A549 (cell line): ENCODE measurements around the gene NEK9. TPM values are rescaled to one million over a fixed set of nuclear protein-coding genes. Genes with fewer than 3 reads are reported as not detected.

Experiments
- ATAC-seq, 2 experiments: fragments of 200-7000 bp in 1 of 2; fragments of >200 bp in 1 of 2; cut with Nextera tagmentation in 1 of 2; cut with Tn5 transposase in 1 of 2; 3 replicates each; pipeline versions ENCODE4 v1.8.0 to v1.9.1; 2018 to 2020; ENCODE audit warnings: mild to moderate bottlenecking in 1 of 2, moderate library complexity in 1 of 2
- CTCF ChIA-PET: fragments of 300-600 bp; sonication (Branson Sonifier 250); formaldehyde crosslinking; extraction: SDS; loops from one replicate; lab custom pipeline; 2021; ENCODE audit warnings: antibody characterized with exemption, inconsistent platforms; lab: Yijun Ruan, JAX
- POLR2A ChIA-PET: fragments of 350-600 bp; formaldehyde crosslinking; extraction: SDS; loops from one replicate; lab custom pipeline; 2021; ENCODE audit warnings: antibody characterized with exemption, inconsistent platforms; lab: Yijun Ruan, JAX
- DNase-seq, 2 experiments: peaks; one replicate each; pipeline versions ENCODE4 v3.0.0 to v3.0.0-alpha.2; 2011 to 2016; ENCODE audit warnings: low read depth in 1 of 2, low spot score in 1 of 2
- FAIRE-seq: peaks from 2 replicates; lab custom pipeline; 2011; peaks lifted over from hg19 to GRCh38; lab: Jason Lieb, UNC
- H3K27ac ChIP-seq, 2 experiments: fragments of >200 bp; sonication (Bioruptor Twin); formaldehyde crosslinking; 3 replicates each; pipeline ENCODE4 v1.5.1; 2016 to 2017
- H3K4me1 ChIP-seq: fragments of >200 bp; sonication (Bioruptor Twin); formaldehyde crosslinking; 3 replicates; pipeline ENCODE4 v1.6.1; 2016
- H3K4me2 ChIP-seq: fragments of >200 bp; sonication (Bioruptor Twin); formaldehyde crosslinking; 3 replicates; pipeline ENCODE4 v1.6.1; 2016
- H3K4me3 ChIP-seq: fragments of >200 bp; sonication (Bioruptor Twin); formaldehyde crosslinking; 3 replicates; pipeline ENCODE4 v1.5.1; 2016
- H3K9me3 ChIP-seq: fragments of >200 bp; sonication (Bioruptor Twin); formaldehyde crosslinking; 3 replicates; pipeline ENCODE4 v1.6.1; 2016
- CBX2 ChIP-seq: fragments of 200-600 bp; sonication (generic); IDR thresholded peaks from 2 replicates; pipeline ENCODE4 v1.6.1; 2016; ENCODE audit warnings: low read depth, mild to moderate bottlenecking, borderline replicate concordance
- CBX8 ChIP-seq: fragments of 200-600 bp; sonication (generic); IDR thresholded peaks from 2 replicates; pipeline ENCODE4 v1.6.1; 2016
- CEBPB ChIP-seq, 2 experiments: fragments of >200 bp in 1 of 2; sonication (Bioruptor Twin) in 1 of 2; formaldehyde crosslinking in 1 of 2; IDR thresholded peaks; 2 replicates each; pipeline ENCODE4 v1.6.1; 2012 to 2016
- CHD2 ChIP-seq: fragments of 150-350 bp; IDR thresholded peaks from 2 replicates; pipeline ENCODE4 v1.6.1; 2014; ENCODE audit warnings: low read length; ENCODE audit not compliant: partially characterized antibody
- EP300 ChIP-seq, 2 experiments: fragments of >200 bp; sonication (Bioruptor Twin); formaldehyde crosslinking; IDR thresholded peaks; 2 replicates in 1 of 2; 3 replicates in 1 of 2; pipeline ENCODE4 v1.6.1; 2016 to 2017
- ESRRA ChIP-seq: fragments of 150-350 bp; IDR thresholded peaks from 2 replicates; pipeline ENCODE4 v1.6.1; 2014; ENCODE audit warnings: mild to moderate bottlenecking, low read length, borderline replicate concordance
- FOSB ChIP-seq: fragments of 250-450 bp; sonication (Bioruptor Pico); IDR thresholded peaks from 2 replicates; pipeline ENCODE4 v1.5.0; 2020; ENCODE audit warnings: mild to moderate bottlenecking, moderate library complexity
- FOSL2 ChIP-seq, 2 experiments: fragments of 450-650 bp in 1 of 2; fragments of >200 bp in 1 of 2; sonication (Bioruptor Twin) in 1 of 2; formaldehyde crosslinking; IDR thresholded peaks; 2 replicates each; pipeline versions ENCODE4 v1.5.0 to v1.6.1; 2016 to 2020; ENCODE audit warnings: mild to moderate bottlenecking in 1 of 2, moderate library complexity in 1 of 2
- GATA3 ChIP-seq: IDR thresholded peaks from 2 replicates; pipeline ENCODE4 v1.6.1; 2012; ENCODE audit warnings: borderline replicate concordance
- HOXB5 ChIP-seq: fragments of 250-450 bp; sonication (Bioruptor Pico); IDR thresholded peaks from 2 replicates; pipeline ENCODE4 v1.5.0; 2020; ENCODE audit warnings: mild to moderate bottlenecking, moderate library complexity
- MAZ ChIP-seq: fragments of 150-350 bp; IDR thresholded peaks from 2 replicates; pipeline ENCODE4 v1.6.1; 2014; ENCODE audit warnings: antibody characterized with exemption, low read depth, low read length, borderline replicate concordance
- MYC ChIP-seq: IDR thresholded peaks from 2 replicates; pipeline ENCODE4 v1.6.1; 2012; ENCODE audit warnings: mild to moderate bottlenecking, inconsistent platforms, low read length, improper control_type of control experiment, borderline replicate concordance
- NFE2L2 ChIP-seq: fragments of 150-350 bp; conservative IDR thresholded peaks from 2 replicates; pipeline ENCODE4 v1.6.1; 2014; ENCODE audit warnings: low read length
- NPAS2 ChIP-seq: fragments of 250-450 bp; sonication (Bioruptor Pico); IDR thresholded peaks from 2 replicates; pipeline ENCODE4 v1.8.0; 2022; ENCODE audit warnings: mild to moderate bottlenecking, moderate library complexity, borderline replicate concordance
- NR3C1 ChIP-seq: fragments of >200 bp; sonication (Bioruptor Twin); formaldehyde crosslinking; IDR thresholded peaks from 3 replicates; pipeline ENCODE4 v1.6.1; 2017
- PBX3 ChIP-seq: IDR thresholded peaks from 2 replicates; pipeline ENCODE4 v1.6.1; 2012
- PHF8 ChIP-seq: fragments of 200-600 bp; sonication (generic); IDR thresholded peaks from 2 replicates; pipeline ENCODE4 v1.6.1; 2016; ENCODE audit warnings: low read depth, mild to moderate bottlenecking, antibody characterized with exemption, moderate library complexity, borderline replicate concordance
- POLR2AphosphoS2 ChIP-seq: conservative IDR thresholded peaks from 2 replicates; pipeline ENCODE4 v1.6.1; 2012; ENCODE audit warnings: low read length, improper control_type of control experiment, inconsistent platforms
- RCOR1 ChIP-seq: fragments of 150-350 bp; IDR thresholded peaks from 2 replicates; pipeline ENCODE4 v1.6.1; 2014; ENCODE audit warnings: antibody characterized with exemption, low read length, low read depth
- REST ChIP-seq: fragments of 200-600 bp; sonication (generic); IDR thresholded peaks from 2 replicates; pipeline ENCODE4 v1.6.1; 2016; ENCODE audit warnings: antibody characterized with exemption, mild to moderate bottlenecking, moderate library complexity
- TFCP2L1 ChIP-seq: fragments of 250-450 bp; sonication (Bioruptor Pico); IDR thresholded peaks from 2 replicates; pipeline ENCODE4 v1.5.0; 2021; ENCODE audit warnings: mild to moderate bottlenecking
- TP53 ChIP-seq: fragments of 250-450 bp; sonication (Bioruptor Pico); IDR thresholded peaks from 2 replicates; pipeline ENCODE4 v1.5.0; 2021; ENCODE audit warnings: mild to moderate bottlenecking, moderate library complexity
- USF2 ChIP-seq: fragments of 450-650 bp; IDR thresholded peaks from 2 replicates; pipeline ENCODE4 v1.6.1; 2014; ENCODE audit warnings: antibody characterized with exemption
- WGBS: methylation state at CpG from one replicate; pipeline ENCODE4 v1.1.6; 2017; ENCODE audit errors: missing lambda C conversion rate; 5-methylcytosine and 5-hydroxymethylcytosine counted together
- polyA plus RNA-seq, 4 experiments: library from polyadenylated mRNA; depleted of rRNA in 3 of 4; stranded (reverse); fragments of >200 nt; fragmentation: RNase III in 1 of 4; extraction: RNeasy Plus Mini Kit Qiagen cat#74134 plus additional on column Dnase treatment in 1 of 4; gene quantifications; 2 replicates in 3 of 4; 3 replicates in 1 of 4; pipeline ENCODE4 v1.2.3, GENCODE V29; 2011 to 2017
- TF ChIP-seq, protein P1 (sequence below): fragments of >200 bp; sonication (Bioruptor Twin); formaldehyde crosslinking; IDR thresholded peaks from 3 replicates; pipeline ENCODE4 v1.5.1; 2016
- TF ChIP-seq, protein P2 (sequence below): fragments of 150-350 bp; IDR thresholded peaks from 2 replicates; pipeline ENCODE4 v1.6.1; 2014; ENCODE audit warnings: low read depth, mild to moderate bottlenecking, low read length

NEK9 gene
- polyA plus RNA-seq, 2 of the 4 experiments (the other 2 are of a cell fraction), result 49.4 to 75.9 TPM

DNA sequence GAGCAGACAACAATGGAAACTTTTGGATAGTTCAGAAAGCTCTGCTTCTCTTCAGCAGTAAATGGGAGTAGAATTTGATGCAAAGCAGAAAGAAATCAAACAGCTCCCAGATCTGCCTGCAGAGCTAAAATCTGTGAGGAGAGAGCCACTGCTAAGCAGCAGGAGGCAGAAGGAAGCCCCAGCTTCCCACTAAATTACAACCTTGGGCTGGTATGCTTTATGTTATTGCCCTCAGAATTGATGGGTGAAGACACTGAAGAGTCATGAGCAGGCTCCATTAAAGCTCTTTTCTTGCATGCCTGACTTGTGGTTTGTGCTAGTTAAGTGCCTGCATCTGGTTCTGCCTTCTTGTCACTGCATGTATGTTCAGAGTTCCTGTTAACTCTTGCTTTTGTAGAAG is 49.1 kb downstream of the NEK9 start:
- no peak overlapping the region for H3K4me3 ChIP-seq
- DNase-seq (no peak), FAIRE-seq (no peak), ATAC-seq (no peak; a peak in 1 of 6 replicates)
- CTCF ChIA-PET, result interaction anchor here (1.0 to 3.8 kb wide), 3 partner anchors 10 to 217 kb away, joined by 3 to 36 read pairs (median 4); no protein-coding TSS in a partner anchor
- H3K9me3 ChIP-seq, result no peaks in the 10 kb centered on the region
- H3K4me2 ChIP-seq, result no peak overlapping the region
- H3K4me1 ChIP-seq, result no peaks in the 10 kb centered on the region
- no peak overlapping the region for H3K27ac ChIP-seq
- TF ChIP-seq PBX3 (no peak), CBX2 (no peak), ESRRA (no peak), NFE2L2 (no peak), NR3C1 (no peak), POLR2AphosphoS2 (no peak), FOSB (CRISPR knock-in tag) (no peak), NPAS2 (CRISPR knock-in tag) (no peak), MAZ (no peak), RCOR1 (no peak), GATA3 (no peak), FOSL2 (IDR thresholded peaks at IDR 0.05) (no peak), FOSL2 (CRISPR knock-in tag; IDR thresholded peaks at IDR 0.05) (no peak), TFCP2L1 (CRISPR knock-in tag) (no peak), MYC (no peak), EP300 (IDR thresholded peaks at IDR 0.05) (no peak), HOXB5 (CRISPR knock-in tag) (no peak), CEBPB (IDR thresholded peaks at IDR 0.05) (no peak), CBX8 (no peak)
- TF ChIP-seq, protein P1, sequence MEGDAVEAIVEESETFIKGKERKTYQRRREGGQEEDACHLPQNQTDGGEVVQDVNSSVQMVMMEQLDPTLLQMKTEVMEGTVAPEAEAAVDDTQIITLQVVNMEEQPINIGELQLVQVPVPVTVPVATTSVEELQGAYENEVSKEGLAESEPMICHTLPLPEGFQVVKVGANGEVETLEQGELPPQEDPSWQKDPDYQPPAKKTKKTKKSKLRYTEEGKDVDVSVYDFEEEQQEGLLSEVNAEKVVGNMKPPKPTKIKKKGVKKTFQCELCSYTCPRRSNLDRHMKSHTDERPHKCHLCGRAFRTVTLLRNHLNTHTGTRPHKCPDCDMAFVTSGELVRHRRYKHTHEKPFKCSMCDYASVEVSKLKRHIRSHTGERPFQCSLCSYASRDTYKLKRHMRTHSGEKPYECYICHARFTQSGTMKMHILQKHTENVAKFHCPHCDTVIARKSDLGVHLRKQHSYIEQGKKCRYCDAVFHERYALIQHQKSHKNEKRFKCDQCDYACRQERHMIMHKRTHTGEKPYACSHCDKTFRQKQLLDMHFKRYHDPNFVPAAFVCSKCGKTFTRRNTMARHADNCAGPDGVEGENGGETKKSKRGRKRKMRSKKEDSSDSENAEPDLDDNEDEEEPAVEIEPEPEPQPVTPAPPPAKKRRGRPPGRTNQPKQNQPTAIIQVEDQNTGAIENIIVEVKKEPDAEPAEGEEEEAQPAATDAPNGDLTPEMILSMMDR, result no peak
- POLR2A ChIA-PET, result interaction anchor here (0.7 kb wide), 1 partner anchor 8 kb away, joined by 3 read pairs; the partner anchor contains the start of gene ZC2HC1C

- H3K4me2 ChIP-seq, result peak overlapping the region; percentile 92; the same call in 2 of the 3 replicates
- no peak for DNase-seq
- ChIA-PET POLR2A (no interaction called here), CTCF (interaction anchor here (1.0 to 11.4 kb wide), 5 partner anchors 16 to 210 kb away, joined by 3 to 85 read pairs (median 3); no protein-coding TSS in a partner anchor)
- H3K9me3 ChIP-seq, result no peaks in the 10 kb centered on the region
- TF ChIP-seq REST (no peak), CHD2 (no peak), MAZ (no peak), TP53 (CRISPR knock-in tag) (no peak), NFE2L2 (no peak), USF2 (no peak), PHF8 (no peak)
- TF ChIP-seq, protein P2, sequence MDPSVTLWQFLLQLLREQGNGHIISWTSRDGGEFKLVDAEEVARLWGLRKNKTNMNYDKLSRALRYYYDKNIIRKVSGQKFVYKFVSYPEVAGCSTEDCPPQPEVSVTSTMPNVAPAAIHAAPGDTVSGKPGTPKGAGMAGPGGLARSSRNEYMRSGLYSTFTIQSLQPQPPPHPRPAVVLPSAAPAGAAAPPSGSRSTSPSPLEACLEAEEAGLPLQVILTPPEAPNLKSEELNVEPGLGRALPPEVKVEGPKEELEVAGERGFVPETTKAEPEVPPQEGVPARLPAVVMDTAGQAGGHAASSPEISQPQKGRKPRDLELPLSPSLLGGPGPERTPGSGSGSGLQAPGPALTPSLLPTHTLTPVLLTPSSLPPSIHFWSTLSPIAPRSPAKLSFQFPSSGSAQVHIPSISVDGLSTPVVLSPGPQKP, result no peak
- peak overlapping the region; percentile 88 to 95; a peak in 5 of 6 replicates for H3K27ac ChIP-seq
- peaks cover 16% of the 10 kb centered on the region for H3K4me1 ChIP-seq
- no peak for ATAC-seq
- FAIRE-seq, result no peak
- 89% methylated on average over 9 of the region's 9 CpGs for whole genome bisulfite sequencing
- H3K4me3 ChIP-seq, result no peak overlapping the region
Measured at GRCh38 chr14:75070383-75070782, 56.5 kb downstream of the NEK9 start.
